HG02571 (cell line): ENCODE results near the gene CARMIL1.
A peak's percentile ranks its signal among the peaks of the same experiment; 100 is the strongest.

ENCODE experiments used
- ATAC-seq: cut with Tn5 transposase; IDR thresholded peaks from one replicate; pipeline ENCODE4 v1.9.1; 2021; ENCODE audit warnings: mild to moderate bottlenecking, moderate library complexity; ENCODE audit not compliant: unreplicated experiment

Gene CARMIL1

GRCh38 chr6:25278914-25279747, at the start of gene CARMIL1:
CARMIL1 (plus strand) TSS chr6:25279374; CDS start chr6:25279796, 422 bp downstream.
- ATAC-seq = peak; percentile 80

GRCh38 chr6:25229671-25230321, 49.4 kb upstream of the CARMIL1 start:
- ATAC-seq = no peak

- ATAC-seq = no peak
Measured at GRCh38 chr6:25232479-25232878, 46.7 kb upstream of the CARMIL1 start.

GRCh38 chr6:25233226-25233625, 45.9 kb upstream of the CARMIL1 start:
- no peak for ATAC-seq

- ATAC-seq = no peak
Measured at GRCh38 chr6:25237579-25237978, 41.6 kb upstream of the CARMIL1 start.

- no peak for ATAC-seq
Measured at GRCh38 chr6:25239059-25239458, 40.1 kb upstream of the CARMIL1 start.

- ATAC-seq = no peak
Measured at GRCh38 chr6:25239498-25239897, 39.7 kb upstream of the CARMIL1 start.

GRCh38 chr6:25242567-25242966, 36.6 kb upstream of the CARMIL1 start:
- no peak for ATAC-seq

- no peak for ATAC-seq
Measured at GRCh38 chr6:25244865-25245264, 34.3 kb upstream of the CARMIL1 start.

GRCh38 chr6:25248123-25248522, 31.1 kb upstream of the CARMIL1 start:
- no peak for ATAC-seq

GRCh38 chr6:25249133-25249532, 30.0 kb upstream of the CARMIL1 start:
- ATAC-seq = no peak

GRCh38 chr6:25250878-25251277, 28.3 kb upstream of the CARMIL1 start:
- ATAC-seq = peak; percentile 58

GRCh38 chr6:25251426-25251825, 27.7 kb upstream of the CARMIL1 start:
- no peak for ATAC-seq

GRCh38 chr6:25253351-25253750, 25.8 kb upstream of the CARMIL1 start:
- no peak for ATAC-seq

- ATAC-seq = no peak
Measured at GRCh38 chr6:25254671-25255070, 24.5 kb upstream of the CARMIL1 start.

- no peak for ATAC-seq
Measured at GRCh38 chr6:25257686-25258348, 21.4 kb upstream of the CARMIL1 start.

- ATAC-seq = no peak
Measured at GRCh38 chr6:25259756-25260155, 19.4 kb upstream of the CARMIL1 start.

GRCh38 chr6:25263657-25264056, 15.5 kb upstream of the CARMIL1 start:
- ATAC-seq = no peak

GRCh38 chr6:25266456-25267100, 12.6 kb upstream of the CARMIL1 start:
- no peak for ATAC-seq

- ATAC-seq = no peak
Measured at GRCh38 chr6:25267662-25268061, 11.5 kb upstream of the CARMIL1 start.

- no peak for ATAC-seq
Measured at GRCh38 chr6:25270559-25270958, 8.6 kb upstream of the CARMIL1 start.
